ENCODE measurements around the gene DOK5. TPM values are rescaled to one million over a fixed set of nuclear protein-coding genes. Genes with fewer than 3 reads are reported as not detected.

Gene DOK5
- total RNA-seq, 6 experiments from 2014 or later, result 0.14 TPM; not detected in 5

- Mint-ChIP-seq H3K9me3 (peaks cover 43% of the 10 kb centered on the region), H3K27me3 (ENCODE audit: insufficient read depth) (no peaks in the 10 kb centered on the region), H3K4me3 (no peak overlapping the region), H3K4me1 (ENCODE audit: low read depth) (no peaks in the 10 kb centered on the region), H3K36me3 (ENCODE audit: low read depth) (no peaks in the 10 kb centered on the region), H3K27ac (no peak overlapping the region)
- no peak for DNase-seq
- no peak for TF ChIP-seq CTCF (IDR thresholded peaks at IDR 0.05)
Observed at GRCh38 chr20:54525916-54526590, 50.7 kb downstream of the DOK5 start.

GRCh38 chr20:54526801-54527200 lies 51.4 kb downstream of the DOK5 start:
- no peak for TF ChIP-seq CTCF (IDR thresholded peaks at IDR 0.05)
- Mint-ChIP-seq H3K36me3 (ENCODE audit: low read depth) (no peaks in the 10 kb centered on the region), H3K4me1 (ENCODE audit: low read depth) (no peaks in the 10 kb centered on the region), H3K9me3 (peaks cover 47% of the 10 kb centered on the region), H3K27ac (no peak overlapping the region), H3K4me3 (no peak overlapping the region), H3K27me3 (ENCODE audit: insufficient read depth) (no peaks in the 10 kb centered on the region)
- no peak for DNase-seq

- H3K4me1 Mint-ChIP-seq (ENCODE audit: low read depth), result no peaks in the 10 kb centered on the region
- TF ChIP-seq CTCF (IDR thresholded peaks at IDR 0.05), result no peak
- no peak overlapping the region for H3K27ac Mint-ChIP-seq
- no peaks in the 10 kb centered on the region for H3K27me3 Mint-ChIP-seq (ENCODE audit: insufficient read depth)
- peaks cover 5% of the 10 kb centered on the region; the same call in 1 of the 2 replicates for H3K36me3 Mint-ChIP-seq (ENCODE audit: low read depth)
- H3K9me3 Mint-ChIP-seq, result peaks cover 36% of the 10 kb centered on the region
- H3K4me3 Mint-ChIP-seq, result no peak overlapping the region
- no peak for DNase-seq
Observed at GRCh38 chr20:54532573-54532972, 57.2 kb downstream of the DOK5 start.

DNA sequence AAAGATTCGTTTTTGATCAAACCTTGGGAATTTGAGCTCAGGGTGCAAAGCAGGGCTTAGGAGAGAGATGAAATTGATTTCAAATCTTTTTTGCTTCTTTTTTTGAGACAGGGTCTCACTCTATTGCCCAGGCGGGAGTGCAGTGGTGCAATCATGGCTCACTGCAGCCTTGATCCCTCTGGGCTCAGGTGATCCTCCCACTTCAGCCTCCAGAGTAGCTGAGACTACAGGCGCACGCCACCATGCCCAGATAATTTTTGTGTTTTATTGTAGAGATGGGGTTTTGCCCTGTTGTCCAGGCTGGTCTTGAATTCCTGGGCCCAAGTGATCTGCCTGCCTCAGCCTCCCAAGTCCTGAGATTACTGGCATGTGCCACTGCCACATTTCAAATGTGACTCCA lies 58.7 kb downstream of the DOK5 start:
- H3K4me1 Mint-ChIP-seq (ENCODE audit: low read depth), result no peaks in the 10 kb centered on the region
- H3K36me3 Mint-ChIP-seq (ENCODE audit: low read depth), result peaks cover 5% of the 10 kb centered on the region; the same call in 1 of the 2 replicates
- no peaks in the 10 kb centered on the region for H3K27me3 Mint-ChIP-seq (ENCODE audit: insufficient read depth)
- TF ChIP-seq CTCF (IDR thresholded peaks at IDR 0.05), result no peak
- no peak overlapping the region for H3K4me3 Mint-ChIP-seq
- DNase-seq, result no peak
- no peak overlapping the region for H3K27ac Mint-ChIP-seq
- H3K9me3 Mint-ChIP-seq, result peaks cover 45% of the 10 kb centered on the region

DNA sequence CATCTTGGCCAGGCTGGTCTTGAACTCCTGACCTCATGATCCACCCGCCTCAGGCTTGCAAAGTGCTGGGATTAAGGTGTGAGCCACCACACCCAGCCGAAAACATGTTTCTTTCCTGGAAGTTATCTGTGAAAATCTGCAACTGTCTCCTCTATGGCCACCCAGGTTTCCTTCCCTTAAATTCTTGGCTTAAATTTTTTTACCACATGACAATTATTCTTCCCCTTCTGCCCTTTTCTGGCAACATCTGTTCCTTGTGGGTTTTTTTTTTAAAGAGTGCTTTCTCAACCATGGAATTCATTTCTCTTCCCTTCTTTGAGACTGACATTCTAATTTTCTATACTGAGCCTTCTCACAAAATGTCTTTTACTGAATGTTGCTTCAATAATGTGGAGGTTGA lies 59.6 kb downstream of the DOK5 start:
- Mint-ChIP-seq H3K9me3 (peaks cover 45% of the 10 kb centered on the region), H3K4me1 (ENCODE audit: low read depth) (no peaks in the 10 kb centered on the region), H3K4me3 (no peak overlapping the region), H3K36me3 (ENCODE audit: low read depth) (peaks cover 5% of the 10 kb centered on the region; the same call in 1 of the 2 replicates), H3K27me3 (ENCODE audit: insufficient read depth) (no peaks in the 10 kb centered on the region), H3K27ac (no peak overlapping the region)
- no peak for TF ChIP-seq CTCF (IDR thresholded peaks at IDR 0.05)
- no peak for DNase-seq
